HepG2 (cell line): ENCODE results near the gene ADAR. TPM values are rescaled to one million over a fixed set of nuclear protein-coding genes. Genes with fewer than 3 reads are reported as not detected.

ENCODE experiments used
- ATAC-seq: fragments of 200-7000 bp; cut with Tn5 transposase; 3 replicates; pipeline ENCODE4 v1.9.1; 2020; ENCODE audit warnings: mild to moderate bottlenecking, moderate library complexity
- BruUV-seq: library from RNA; stranded (reverse); fragments of 400-500 nt; replicated peaks from 2 replicates; lab custom pipeline; 2021; lab: Mats Ljungman, UMichigan
- CTCF ChIA-PET: fragments of 300-600 bp; formaldehyde crosslinking; extraction: SDS; loops from one replicate; lab custom pipeline; 2021; ENCODE audit warnings: low total read pairs, inconsistent platforms, low intra/inter-chr PET ratio; lab: Yijun Ruan, JAX
- POLR2A ChIA-PET: fragments of 350-600 bp; sonication (Branson Sonifier 250); formaldehyde crosslinking; loops from one replicate; lab custom pipeline; 2020; ENCODE audit warnings: antibody characterized with exemption, inconsistent platforms; lab: Yijun Ruan, JAX
- DNase-seq: peaks from one replicate; pipeline ENCODE4 v3.0.0-alpha.2; 2015; ENCODE audit warnings: low spot score
- FAIRE-seq: peaks from 3 replicates; lab custom pipeline; 2011; peaks lifted over from hg19 to GRCh38; lab: Jason Lieb, UNC
- H2AFZ ChIP-seq: one replicate; pipeline ENCODE4 v1.6.1; 2011; ENCODE audit warnings: low read length, inconsistent platforms
- H3K27ac ChIP-seq: fragments of 300-600 bp; 3 replicates; pipeline ENCODE4 v1.8.0; 2011; ENCODE audit warnings: mixed run types, mild to moderate bottlenecking, mixed read lengths, low read length, inconsistent platforms; ENCODE audit not compliant: insufficient read depth; ENCODE audit errors: extremely low read length
- H3K27me3 ChIP-seq, 2 experiments: fragments of 200-600 bp in 1 of 2; 2 replicates in 1 of 2; 3 replicates in 1 of 2; pipeline versions ENCODE4 v1.6.0 to v1.8.0; 2011; ENCODE audit warnings: low read length in 2 of 2, mild to moderate bottlenecking in 2 of 2, moderate library complexity in 2 of 2, inconsistent platforms in 1 of 2; ENCODE audit not compliant: insufficient read depth in 2 of 2, control insufficient read depth in 1 of 2
- H3K36me3 ChIP-seq, 2 experiments: fragments of 200-600 bp in 1 of 2; replicated peaks in 1 of 2; 2 replicates in 1 of 2; 3 replicates in 1 of 2; pipeline versions ENCODE4 v1.5.1 to v1.8.0; 2011; ENCODE audit warnings: low read length in 2 of 2, inconsistent platforms in 1 of 2; ENCODE audit not compliant: insufficient read depth in 2 of 2, control insufficient read depth in 1 of 2
- H3K4me1 ChIP-seq: 2 replicates; pipeline ENCODE4 v1.5.1; 2012; ENCODE audit warnings: low read length, inconsistent platforms; ENCODE audit not compliant: insufficient read depth
- H3K4me2 ChIP-seq: 2 replicates; pipeline ENCODE4 v1.6.0; 2011; ENCODE audit warnings: low read depth, low read length, inconsistent platforms
- H3K4me3 ChIP-seq, 3 experiments: fragments of 200-600 bp in 1 of 3; sonication (generic), shearing (Covaris generic) in 1 of 3; replicated peaks in 1 of 3; 2 replicates each; pipeline ENCODE4 v1.5.1; 2011 to 2016; ENCODE audit warnings: low read length in 3 of 3, inconsistent platforms in 2 of 3, low read depth in 2 of 3, mild to moderate bottlenecking in 2 of 3, control low read depth in 1 of 3, mixed read lengths in 1 of 3; ENCODE audit not compliant: insufficient read depth in 1 of 3
- H3K79me2 ChIP-seq: one replicate; pipeline ENCODE4 v1.6.1; 2011; ENCODE audit warnings: low read length, inconsistent platforms; ENCODE audit not compliant: insufficient read depth
- H3K9ac ChIP-seq: 2 replicates; pipeline ENCODE4 v1.6.0; 2011; ENCODE audit warnings: mild to moderate bottlenecking, low read depth, low read length, inconsistent platforms; ENCODE audit not compliant: insufficient read depth
- H3K9me3 ChIP-seq: 2 replicates; pipeline ENCODE4 v1.5.1; 2012; ENCODE audit warnings: mild to moderate bottlenecking, low read length
- H4K20me1 ChIP-seq: 2 replicates; pipeline ENCODE4 v1.6.0; 2011; ENCODE audit warnings: inconsistent platforms, mild to moderate bottlenecking, low read length, moderate library complexity; ENCODE audit not compliant: insufficient read depth
- GTF2F1 ChIP-seq: fragments of 150-350 bp; IDR thresholded peaks from 2 replicates; pipeline ENCODE4 v1.6.1; 2014; ENCODE audit warnings: low read length
- MAZ ChIP-seq, 2 experiments: sonication (generic) in 1 of 2; formaldehyde crosslinking in 1 of 2; IDR thresholded peaks; 2 replicates each; pipeline versions ENCODE4 v1.5.0 to v1.6.1; 2012 to 2020; ENCODE audit warnings: low read depth in 2 of 2, mild to moderate bottlenecking in 2 of 2, borderline replicate concordance in 1 of 2, improper control_type of control experiment in 1 of 2, low read length in 1 of 2, missing genetic modification reagents in 1 of 2, moderate library complexity in 1 of 2
- RBFOX2 ChIP-seq: fragments of 200-400 bp; formaldehyde crosslinking; IDR thresholded peaks from 2 replicates; pipeline ENCODE4 v1.6.1; 2017; ENCODE audit warnings: low read depth, mild to moderate bottlenecking, low read length
- ZNF264 ChIP-seq: sonication (generic); formaldehyde crosslinking; IDR thresholded peaks from 2 replicates; pipeline ENCODE4 v1.4.0; 2020; ENCODE audit warnings: missing genetic modification reagents
- WGBS: methylation state at CpG from one replicate; pipeline ENCODE4 v1.1.6; 2017; ENCODE audit warnings: low lambda C conversion rate; 5-methylcytosine and 5-hydroxymethylcytosine counted together
- in situ Hi-C: cut with HindIII; loops from 2 replicates; pipeline ENCODE4 v1.10.0; 2017; ENCODE audit warnings: low pct_unique_long_range_greater_than_20kb; ENCODE audit not compliant: extremely low pct_ligation_motif_present
- intact Hi-C: fragments of 100-400 bp; cut with micrococcal nuclease; formaldehyde crosslinking; loops from one replicate; pipeline ENCODE4 v1.10.0; 2022; ENCODE audit not compliant: unreplicated experiment
- polyA plus RNA-seq, 8 experiments: library from polyadenylated mRNA; depleted of rRNA in 3 of 8; stranded (reverse) in 7 of 8; unstranded in 1 of 8; fragments of >200 nt; fragmentation: Illumina TruSeq in 4 of 8; extraction: Trizol in 4 of 8; gene quantifications; 2 replicates each; pipeline versions ENCODE4 v1.2.1 to v1.2.3, GENCODE V29; 2011 to 2016; ENCODE audit warnings: low read depth in 4 of 8, missing spikeins in 1 of 8, mixed read lengths in 1 of 8; ENCODE audit not compliant: insufficient read depth in 1 of 8
- total RNA-seq, 5 experiments: library from RNA; depleted of rRNA; stranded (reverse); fragments of >200 nt; fragmentation: Illumina TruSeq; extraction: Trizol; gene quantifications; 2 replicates each; pipeline ENCODE4 v1.2.3, GENCODE V29; 2016; ENCODE audit warnings: low read depth in 1 of 5

The ADAR gene
- total and polyA plus RNA-seq, 2 of the 13 experiments (the other 11 are each of a cell fraction or from before 2014, with no cell fraction given): 70.8 to 86.2 TPM

- CTCF ChIA-PET: no interaction called here
- peaks cover 30% of the 10 kb centered on the region for H3K4me1 ChIP-seq
- WGBS: 80% methylated on average over 6 of the region's 6 CpGs
- intact Hi-C loops (no loop called here), in situ Hi-C loops (no loop called here)
- no peak overlapping the region for H3K9ac ChIP-seq
- peaks cover 37 to 68% of the 10 kb centered on the region in 2 experiments for H3K36me3 ChIP-seq
- no peak for ATAC-seq
- no peaks in the 10 kb centered on the region for H3K27me3 ChIP-seq
- no peak for FAIRE-seq
- POLR2A ChIA-PET: no interaction called here
- H2AFZ ChIP-seq: no peak overlapping the region
- no peak overlapping the region for H3K27ac ChIP-seq
- no TSS peak for BruUV-seq
- no peak overlapping the region for H3K4me3 ChIP-seq
- no peak for DNase-seq
- H3K4me2 ChIP-seq: no peak overlapping the region
- H3K9me3 ChIP-seq: no peaks in the 10 kb centered on the region
- H3K79me2 ChIP-seq: peaks cover 7% of the 10 kb centered on the region
- H4K20me1 ChIP-seq: no peaks in the 10 kb centered on the region
- TF ChIP-seq RBFOX2 (0 out of 2 replicates have a peak, but pooled peaks have one; percentile 25), MAZ (IDR thresholded peaks at IDR 0.05; ENCODE audit: borderline replicate concordance, low read depth, low read length) (no peak), MAZ (CRISPR knock-in tag; IDR thresholded peaks at IDR 0.05; ENCODE audit: low read depth) (no peak)
- TF ChIP-seq, all 625 proteins: peak for 1
Observed at GRCh38 chr1:154550657-154551056, 57.3 kb downstream of the ADAR start.

- no peak for FAIRE-seq
- BruUV-seq: no TSS peak
- CTCF ChIA-PET: no interaction called here
Observed at GRCh38 chr1:154550070-154550469, 57.9 kb downstream of the ADAR start.

More at GRCh38 chr1:154550070-154550469, 57.9 kb downstream of the ADAR start:
- H3K79me2 ChIP-seq: peaks cover under 1% of the 10 kb centered on the region
- H3K4me1 ChIP-seq: peaks cover 27% of the 10 kb centered on the region
- no peaks in the 10 kb centered on the region for H4K20me1 ChIP-seq
- no peak overlapping the region for H3K9ac ChIP-seq
- ATAC-seq: no peak
- no peak for DNase-seq
- no peak overlapping the region for H3K4me3 ChIP-seq
- no peak overlapping the region for H3K4me2 ChIP-seq
- intact Hi-C loops: no loop called here
- H3K36me3 ChIP-seq: peaks cover 32 to 62% of the 10 kb centered on the region in 2 experiments
- H3K27me3 ChIP-seq: no peaks in the 10 kb centered on the region
- H3K9me3 ChIP-seq: no peaks in the 10 kb centered on the region
- POLR2A ChIA-PET: no interaction called here
- 92% methylated on average over 5 of the region's 5 CpGs for WGBS
- H3K27ac ChIP-seq: no peak overlapping the region
- in situ Hi-C loops: no loop called here
- no peak overlapping the region for H2AFZ ChIP-seq
- TF ChIP-seq GTF2F1 (no peak), ZNF264 (no peak)
